Measurements from ENCODE around the gene ZCCHC24.

- TF ChIP-seq, protein P1, sequence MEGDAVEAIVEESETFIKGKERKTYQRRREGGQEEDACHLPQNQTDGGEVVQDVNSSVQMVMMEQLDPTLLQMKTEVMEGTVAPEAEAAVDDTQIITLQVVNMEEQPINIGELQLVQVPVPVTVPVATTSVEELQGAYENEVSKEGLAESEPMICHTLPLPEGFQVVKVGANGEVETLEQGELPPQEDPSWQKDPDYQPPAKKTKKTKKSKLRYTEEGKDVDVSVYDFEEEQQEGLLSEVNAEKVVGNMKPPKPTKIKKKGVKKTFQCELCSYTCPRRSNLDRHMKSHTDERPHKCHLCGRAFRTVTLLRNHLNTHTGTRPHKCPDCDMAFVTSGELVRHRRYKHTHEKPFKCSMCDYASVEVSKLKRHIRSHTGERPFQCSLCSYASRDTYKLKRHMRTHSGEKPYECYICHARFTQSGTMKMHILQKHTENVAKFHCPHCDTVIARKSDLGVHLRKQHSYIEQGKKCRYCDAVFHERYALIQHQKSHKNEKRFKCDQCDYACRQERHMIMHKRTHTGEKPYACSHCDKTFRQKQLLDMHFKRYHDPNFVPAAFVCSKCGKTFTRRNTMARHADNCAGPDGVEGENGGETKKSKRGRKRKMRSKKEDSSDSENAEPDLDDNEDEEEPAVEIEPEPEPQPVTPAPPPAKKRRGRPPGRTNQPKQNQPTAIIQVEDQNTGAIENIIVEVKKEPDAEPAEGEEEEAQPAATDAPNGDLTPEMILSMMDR (conservative IDR thresholded peaks at IDR 0.05; ENCODE audit: low read length), result no peak
- TF ChIP-seq EZH2phosphoT487 (IDR thresholded peaks at IDR 0.05; ENCODE audit: borderline replicate concordance, low read depth, low read length), result no peak
Observed at GRCh38 chr10:79357180-79357579, 88.2 kb downstream of the ZCCHC24 start.

All from OCI-LY7 (cell line).